Lower leg skin (tissue), 4 donors: ENCODE measurements around the gene TNFRSF6B. TPM values are rescaled to one million over a fixed set of nuclear protein-coding genes. Genes with fewer than 3 reads are reported as not detected.
A peak's percentile ranks its signal among the peaks of the same experiment; 100 is the strongest.

Experiments
- DNase-seq, 2 donors: peaks; one replicate each; pipeline ENCODE4 v3.0.0-alpha.2; 2019; ENCODE audit warnings: low spot score in 2 of 2
- H3K4me3 ChIP-seq: fragments of 200-600 bp; sonication (generic); 2 replicates; pipeline ENCODE4 v1.5.1; 2017; ENCODE audit warnings: mild to moderate bottlenecking, low read depth; ENCODE audit not compliant: poor library complexity, severe bottlenecking
- CTCF ChIP-seq, 3 donors: fragments of 450-650 bp; IDR thresholded peaks; one replicate each; pipeline ENCODE4 v1.5.1; 2016; ENCODE audit warnings: antibody characterized with exemption in 3 of 3, mild to moderate bottlenecking in 3 of 3, moderate library complexity in 2 of 3
- POLR2A ChIP-seq, 2 donors: fragments of 450-650 bp; IDR thresholded peaks; one replicate each; pipeline ENCODE4 v1.6.1; 2016 to 2017; ENCODE audit warnings: antibody characterized with exemption in 2 of 2, mild to moderate bottlenecking in 1 of 2, moderate library complexity in 1 of 2
- WGBS, 2 donors: methylation state at CpG; one replicate each; pipeline ENCODE4 v1.1.5; 2018; 5-methylcytosine and 5-hydroxymethylcytosine counted together
- intact Hi-C: fragments of 100-400 bp; cut with DNase I; formaldehyde crosslinking; loops from one replicate; pipeline ENCODE4 v1.15.0; 2023; ENCODE audit warnings: low total_unique reads
- total RNA-seq, 4 donors: library from RNA; depleted of rRNA; stranded (reverse); fragments of >200 nt; gene quantifications; one replicate each; pipeline ENCODE4 v1.1.0, GENCODE V29; 2016

The TNFRSF6B gene
- total RNA-seq, 4 donors from 2014 or later, result 3.0 to 49.5 (median 12.1) TPM

DNA sequence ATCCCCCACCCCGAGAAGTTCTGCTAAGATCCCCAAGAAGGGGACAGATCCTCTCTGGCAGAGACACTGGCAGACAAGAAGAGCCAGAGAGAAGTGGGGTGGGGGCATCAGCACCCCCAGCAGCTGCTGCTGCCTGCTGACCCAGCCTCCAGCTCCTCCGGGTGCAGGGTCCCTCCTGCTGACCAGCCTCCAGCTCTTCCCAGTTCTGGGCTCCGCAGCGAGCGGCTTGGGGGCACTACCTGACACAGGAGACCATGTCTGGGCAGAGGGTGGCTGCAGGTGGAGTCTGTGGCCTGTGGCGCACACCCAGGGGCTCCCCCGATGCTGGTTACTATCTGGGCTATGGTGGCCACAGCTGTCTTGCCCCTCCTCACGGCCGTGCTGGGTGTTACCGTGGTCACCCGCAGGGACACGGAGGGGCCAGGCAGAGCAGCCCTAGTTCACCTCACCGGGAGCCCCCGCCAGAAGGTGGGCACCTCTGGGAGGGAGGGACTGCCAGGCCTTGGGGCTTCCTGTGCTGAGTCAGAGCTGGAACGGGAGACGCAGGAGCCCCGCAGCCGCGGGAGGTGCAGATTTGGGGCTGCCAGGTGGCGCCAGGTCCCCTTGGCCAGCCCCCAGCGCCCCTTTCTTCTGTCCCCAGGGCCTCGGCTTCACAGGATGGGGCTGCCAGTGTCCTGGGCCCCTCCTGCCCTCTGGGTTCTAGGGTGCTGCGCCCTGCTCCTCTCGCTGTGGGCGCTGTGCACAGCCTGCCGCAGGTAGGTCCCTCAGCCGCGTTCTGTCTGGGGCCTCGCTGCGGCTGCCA is 40.6 kb downstream of the TNFRSF6B start:
- TF ChIP-seq CTCF (IDR thresholded peaks at IDR 0.05) (no peak), POLR2A (IDR thresholded peaks at IDR 0.05) (no peak)
- WGBS, 2 donors, result 22 to 44% methylated on average over 13 to 20 of the region's 30 CpGs
- intact Hi-C loops, result no loop called here
- H3K4me3 ChIP-seq, result no peak overlapping the region
- DNase-seq, result peak in 1 of 2 donors; percentile 86

- intact Hi-C loops, result no loop called here
- DNase-seq, result no peak
- H3K4me3 ChIP-seq, result no peak overlapping the region
- TF ChIP-seq CTCF (IDR thresholded peaks at IDR 0.05) (no peak), POLR2A (IDR thresholded peaks at IDR 0.05) (no peak)
- WGBS, 2 donors, result 0 to 9% methylated on average over 2 to 26 of the region's 26 CpGs
Measured at GRCh38 chr20:63737695-63737944, 41.2 kb downstream of the TNFRSF6B start.

DNA sequence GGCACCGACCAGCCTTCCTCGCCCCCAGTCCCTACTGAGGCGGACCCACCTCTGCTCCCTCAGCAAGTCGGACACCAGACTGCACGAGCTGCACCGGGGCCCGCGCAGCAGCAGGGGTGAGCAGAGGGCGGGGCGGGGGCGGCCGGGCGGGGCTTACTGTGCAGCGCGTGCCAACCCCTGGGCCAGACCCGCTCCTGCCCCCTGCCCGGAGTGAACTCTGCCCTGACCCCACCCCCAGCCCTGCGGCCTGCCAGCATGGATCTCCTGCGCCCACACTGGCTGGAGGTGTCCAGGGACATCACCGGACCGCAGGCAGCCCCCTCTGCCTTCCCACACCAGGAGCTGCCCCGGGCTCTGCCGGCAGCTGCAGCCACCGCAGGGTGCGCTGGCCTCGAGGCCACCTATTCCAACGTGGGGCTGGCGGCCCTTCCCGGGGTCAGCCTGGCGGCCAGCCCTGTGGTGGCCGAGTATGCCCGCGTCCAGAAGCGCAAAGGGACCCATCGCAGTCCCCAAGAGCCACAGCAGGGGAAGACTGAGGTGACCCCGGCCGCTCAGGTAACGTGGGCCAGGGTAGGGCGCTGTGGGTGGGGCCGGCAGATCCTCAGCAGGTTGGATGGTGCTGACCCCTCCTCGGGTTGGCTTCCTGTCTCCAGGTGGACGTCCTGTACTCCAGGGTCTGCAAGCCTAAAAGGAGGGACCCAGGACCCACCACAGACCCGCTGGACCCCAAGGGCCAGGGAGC is 41.7 kb downstream of the TNFRSF6B start:
- peak in 1 of 2 donors; percentile 85 for DNase-seq
- TF ChIP-seq POLR2A (IDR thresholded peaks at IDR 0.05), result no peak
- TF ChIP-seq CTCF (IDR thresholded peaks at IDR 0.05), result no peak
- H3K4me3 ChIP-seq, result no peak overlapping the region
- intact Hi-C loops, result no loop called here
- 0 to 30% methylated on average over 2 to 5 of the region's 43 CpGs for WGBS, 2 donors

DNA sequence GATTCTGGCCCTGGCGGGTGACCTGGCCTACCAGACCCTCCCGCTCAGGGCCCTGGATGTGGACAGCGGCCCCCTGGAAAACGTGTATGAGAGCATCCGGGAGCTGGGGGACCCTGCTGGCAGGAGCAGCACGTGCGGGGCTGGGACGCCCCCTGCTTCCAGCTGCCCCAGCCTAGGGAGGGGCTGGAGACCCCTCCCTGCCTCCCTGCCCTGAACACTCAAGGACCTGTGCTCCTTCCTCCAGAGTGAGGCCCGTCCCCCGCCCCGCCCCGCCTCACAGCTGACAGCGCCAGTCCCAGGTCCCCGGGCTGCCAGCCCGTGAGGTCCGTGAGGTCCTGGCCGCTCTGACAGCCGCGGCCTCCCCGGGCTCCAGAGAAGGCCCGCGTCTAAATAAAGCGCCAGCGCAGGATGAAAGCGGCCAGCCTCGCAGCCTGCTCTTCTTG is 42.3 kb downstream of the TNFRSF6B start:
- 0 to 15% methylated on average over 6 to 18 of the region's 26 CpGs for WGBS, 2 donors

More for the DNA sequence above, 42.3 kb downstream of the TNFRSF6B start:
- H3K4me3 ChIP-seq, result no peak overlapping the region
- intact Hi-C loops, result no loop called here
- TF ChIP-seq POLR2A (IDR thresholded peaks at IDR 0.05), result no peak
- no peak for TF ChIP-seq CTCF (IDR thresholded peaks at IDR 0.05)
- DNase-seq, result peak; percentile 44 to 95
